Keratinocyte (primary cell): ENCODE results near the gene STARD8. TPM values are rescaled to one million over a fixed set of nuclear protein-coding genes. Genes with fewer than 3 reads are reported as not detected.

ENCODE experiments used
- DNase-seq: peaks from one replicate; pipeline ENCODE4 v3.0.0-alpha.2; 2011; ENCODE audit warnings: low read depth, missing footprints, low spot score
- FAIRE-seq: peaks from 2 replicates; lab custom pipeline; 2011; peaks lifted over from hg19 to GRCh38; lab: Jason Lieb, UNC
- H2AFZ ChIP-seq: 2 replicates; pipeline ENCODE4 v1.6.0; 2012; ENCODE audit warnings: low read length, control low read depth, inconsistent platforms; ENCODE audit not compliant: control insufficient read depth
- H3K27ac ChIP-seq: 2 replicates; pipeline ENCODE4 v1.5.1; 2011; ENCODE audit warnings: low read length; ENCODE audit not compliant: control insufficient read depth, insufficient read depth
- H3K27me3 ChIP-seq: 3 replicates; pipeline ENCODE4 v1.6.0; 2011; ENCODE audit warnings: low read length; ENCODE audit not compliant: control insufficient read depth, insufficient read depth; ENCODE audit errors: extremely low read depth
- H3K36me3 ChIP-seq, 2 experiments: 2 replicates in 1 of 2; 3 replicates in 1 of 2; pipeline ENCODE4 v1.5.1; 2011; ENCODE audit warnings: low read length in 2 of 2, mild to moderate bottlenecking in 1 of 2; ENCODE audit not compliant: control insufficient read depth in 2 of 2, insufficient read depth in 2 of 2; ENCODE audit errors: extremely low read depth in 1 of 2
- H3K4me1 ChIP-seq: 3 replicates; pipeline ENCODE4 v1.5.1; 2011; ENCODE audit warnings: low read length; ENCODE audit not compliant: control insufficient read depth, insufficient read depth; ENCODE audit errors: extremely low read depth
- H3K4me2 ChIP-seq: 3 replicates; pipeline ENCODE4 v1.6.0; 2011; ENCODE audit warnings: low read depth, low read length; ENCODE audit not compliant: control insufficient read depth, insufficient read depth; ENCODE audit errors: extremely low read depth
- H3K4me3 ChIP-seq, 3 experiments: fragments of 200-600 bp in 1 of 3; sonication (generic) in 1 of 3; 2 replicates in 2 of 3; 3 replicates in 1 of 3; pipeline ENCODE4 v1.5.1; 2011 to 2016; ENCODE audit warnings: low read length in 3 of 3, mild to moderate bottlenecking in 3 of 3, control low read depth in 2 of 3, inconsistent platforms in 1 of 3, low read depth in 1 of 3, mixed read lengths in 1 of 3, mixed run types in 1 of 3, moderate library complexity in 1 of 3; ENCODE audit not compliant: control insufficient read depth in 2 of 3, insufficient read depth in 2 of 3; ENCODE audit errors: extremely low read depth in 1 of 3
- H3K79me2 ChIP-seq: 2 replicates; pipeline ENCODE4 v1.6.0; 2012; ENCODE audit warnings: low read length; ENCODE audit not compliant: control insufficient read depth, insufficient read depth
- H3K9ac ChIP-seq: 3 replicates; pipeline ENCODE4 v1.6.0; 2011; ENCODE audit warnings: low read length; ENCODE audit not compliant: control insufficient read depth, insufficient read depth; ENCODE audit errors: extremely low read depth
- H3K9me1 ChIP-seq: 3 replicates; pipeline ENCODE4 v1.6.0; 2011; ENCODE audit warnings: low read length; ENCODE audit not compliant: control insufficient read depth, insufficient read depth; ENCODE audit errors: extremely low read depth
- H3K9me3 ChIP-seq: 2 replicates; pipeline ENCODE4 v1.5.1; 2012; ENCODE audit warnings: low read depth, low read length; ENCODE audit not compliant: control insufficient read depth
- H4K20me1 ChIP-seq: 3 replicates; pipeline ENCODE4 v1.6.0; 2011; ENCODE audit warnings: low read length; ENCODE audit not compliant: control insufficient read depth, insufficient read depth; ENCODE audit errors: extremely low read depth
- EZH2 ChIP-seq: IDR thresholded peaks from one replicate; pipeline ENCODE4 v1.6.1; 2012; ENCODE audit warnings: inconsistent platforms, mild to moderate bottlenecking, low read length, moderate library complexity
- dilution Hi-C: fragments of 300-500 bp; cut with MboI; formaldehyde crosslinking; loops from one replicate; pipeline ENCODE4 v1.7.0; 2020; ENCODE audit warnings: low sequenced_read_pairs; ENCODE audit not compliant: extremely low pct_ligation_motif_present
- polyA plus RNA-seq, 5 experiments: library from polyadenylated mRNA; depleted of rRNA in 3 of 5; stranded (reverse) in 3 of 5; stranded (forward) in 1 of 5; unstranded in 1 of 5; fragments of >200 nt; gene quantifications; 1 replicate in 1 of 5; 2 replicates in 3 of 5; 3 replicates in 1 of 5; pipeline versions ENCODE4 v1.2.1 to v1.2.3, GENCODE V29; 2011 to 2012; ENCODE audit warnings: missing spikeins in 2 of 5, low read depth in 1 of 5, low replicate concordance in 1 of 5
- TF ChIP-seq, protein P1 (sequence below), 3 experiments: IDR thresholded peaks in 1 of 3; conservative IDR thresholded peaks in 1 of 3; optimal IDR thresholded peaks in 1 of 3; 2 replicates in 2 of 3; 3 replicates in 1 of 3; pipeline versions ENCODE3 to v1.5.1; 2011; ENCODE audit warnings: low read length in 3 of 3, mild to moderate bottlenecking in 3 of 3, moderate library complexity in 2 of 3, control low read depth in 1 of 3, inconsistent platforms in 1 of 3; ENCODE audit not compliant: insufficient read depth in 2 of 3; ENCODE audit errors: extremely low read depth in 1 of 3

STARD8 gene
- polyA plus RNA-seq, 1 donor (not counting 4 experiments of a cell fraction or from before 2014, with no cell fraction given): 0.07 TPM

DNA sequence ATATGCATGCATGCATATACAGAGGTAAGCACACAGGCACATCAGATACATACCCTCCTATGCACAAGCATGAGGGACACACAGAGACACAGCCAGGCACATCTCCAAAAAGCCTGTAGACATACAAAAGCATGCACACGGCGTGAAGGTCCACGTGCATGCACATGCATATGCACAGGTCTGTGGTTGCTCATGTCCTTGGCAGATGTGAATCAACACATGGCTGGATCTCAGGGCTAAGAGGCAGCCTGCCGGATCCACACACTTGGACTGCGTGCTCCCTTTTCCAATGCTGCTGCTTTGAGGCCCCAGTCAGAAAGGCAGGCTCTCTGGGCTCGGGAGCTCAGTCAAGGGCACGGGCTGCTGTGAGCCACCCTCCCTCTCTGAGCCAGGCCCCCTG is 3.6 kb downstream of the STARD8 start:
- no peaks in the 10 kb centered on the region for H3K9me3 ChIP-seq
- DNase-seq: no peak
- no peak for FAIRE-seq
- H3K4me2 ChIP-seq: no peak overlapping the region
- peaks cover 3% of the 10 kb centered on the region for H3K4me1 ChIP-seq
- no peak overlapping the region for H3K9ac ChIP-seq
- TF ChIP-seq, protein P1, sequence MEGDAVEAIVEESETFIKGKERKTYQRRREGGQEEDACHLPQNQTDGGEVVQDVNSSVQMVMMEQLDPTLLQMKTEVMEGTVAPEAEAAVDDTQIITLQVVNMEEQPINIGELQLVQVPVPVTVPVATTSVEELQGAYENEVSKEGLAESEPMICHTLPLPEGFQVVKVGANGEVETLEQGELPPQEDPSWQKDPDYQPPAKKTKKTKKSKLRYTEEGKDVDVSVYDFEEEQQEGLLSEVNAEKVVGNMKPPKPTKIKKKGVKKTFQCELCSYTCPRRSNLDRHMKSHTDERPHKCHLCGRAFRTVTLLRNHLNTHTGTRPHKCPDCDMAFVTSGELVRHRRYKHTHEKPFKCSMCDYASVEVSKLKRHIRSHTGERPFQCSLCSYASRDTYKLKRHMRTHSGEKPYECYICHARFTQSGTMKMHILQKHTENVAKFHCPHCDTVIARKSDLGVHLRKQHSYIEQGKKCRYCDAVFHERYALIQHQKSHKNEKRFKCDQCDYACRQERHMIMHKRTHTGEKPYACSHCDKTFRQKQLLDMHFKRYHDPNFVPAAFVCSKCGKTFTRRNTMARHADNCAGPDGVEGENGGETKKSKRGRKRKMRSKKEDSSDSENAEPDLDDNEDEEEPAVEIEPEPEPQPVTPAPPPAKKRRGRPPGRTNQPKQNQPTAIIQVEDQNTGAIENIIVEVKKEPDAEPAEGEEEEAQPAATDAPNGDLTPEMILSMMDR (optimal IDR thresholded peaks at IDR 0.05 in 1 of 3, IDR thresholded peaks at IDR 0.05 in 1 of 3, conservative IDR thresholded peaks at IDR 0.05 in 1 of 3; ENCODE audit: extremely low read depth in 1 of 3, insufficient read depth in 2 of 3, low read length in 3 of 3): no peak
- no peak for TF ChIP-seq EZH2
- dilution Hi-C loops: no loop called here
- H4K20me1 ChIP-seq: no peaks in the 10 kb centered on the region
- no peaks in the 10 kb centered on the region for H3K36me3 ChIP-seq
- no peak overlapping the region for H2AFZ ChIP-seq
- H3K4me3 ChIP-seq: no peak overlapping the region
- no peaks in the 10 kb centered on the region for H3K79me2 ChIP-seq
- H3K27ac ChIP-seq: no peak overlapping the region
- no peaks in the 10 kb centered on the region for H3K9me1 ChIP-seq
- H3K27me3 ChIP-seq: peaks cover 13% of the 10 kb centered on the region

DNA sequence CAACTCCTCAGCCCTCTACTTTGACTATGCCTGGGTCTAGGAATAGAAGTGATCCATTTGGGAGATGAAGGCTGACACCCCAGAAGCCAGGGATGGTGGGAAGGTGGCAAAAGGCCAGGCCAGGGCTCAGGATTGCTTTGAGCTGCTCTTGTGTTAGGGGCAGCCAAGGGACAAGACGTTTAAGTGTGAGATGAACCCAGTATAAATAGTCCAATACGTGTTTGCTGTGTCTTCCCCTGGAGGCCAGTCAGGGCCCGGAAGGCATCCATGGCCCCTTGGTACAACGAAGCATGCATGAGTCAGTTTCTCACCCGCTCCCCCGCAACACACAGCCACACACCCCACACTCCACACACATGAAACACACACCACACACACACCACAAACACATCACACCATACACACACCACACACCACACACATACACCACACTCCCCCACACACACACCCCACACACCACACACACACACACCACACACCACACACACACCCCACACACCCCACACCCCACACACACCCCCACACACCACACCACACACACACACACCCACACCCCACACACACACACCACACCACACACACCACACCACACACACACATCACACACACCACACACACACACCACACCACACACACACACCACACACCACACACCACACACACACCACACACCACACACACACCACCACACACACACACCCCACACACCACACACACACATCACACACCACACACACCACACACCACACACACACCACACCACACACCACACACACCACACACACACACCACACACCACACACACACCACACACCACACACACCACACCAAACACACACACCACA is 5.1 kb downstream of the STARD8 start:
- TF ChIP-seq, protein P1 (optimal IDR thresholded peaks at IDR 0.05 in 1 of 3, IDR thresholded peaks at IDR 0.05 in 1 of 3, conservative IDR thresholded peaks at IDR 0.05 in 1 of 3; ENCODE audit: extremely low read depth in 1 of 3, insufficient read depth in 2 of 3, low read length in 3 of 3): no peak
- no peak for TF ChIP-seq EZH2
- no peak overlapping the region for H3K9ac ChIP-seq
- H3K79me2 ChIP-seq: no peaks in the 10 kb centered on the region
- no peaks in the 10 kb centered on the region for H3K36me3 ChIP-seq
- H3K27ac ChIP-seq: no peak overlapping the region
- FAIRE-seq: no peak
- H3K4me3 ChIP-seq: no peak overlapping the region
- peaks cover 3% of the 10 kb centered on the region for H3K27me3 ChIP-seq
- H3K4me2 ChIP-seq: no peak overlapping the region
- H2AFZ ChIP-seq: no peak overlapping the region
- no peaks in the 10 kb centered on the region for H3K9me3 ChIP-seq
- DNase-seq: no peak
- H4K20me1 ChIP-seq: no peaks in the 10 kb centered on the region
- no peaks in the 10 kb centered on the region for H3K9me1 ChIP-seq
- dilution Hi-C loops: no loop called here
- peaks cover 3% of the 10 kb centered on the region for H3K4me1 ChIP-seq
